Stimulated activated CD4-positive, alpha-beta T cell treated with anti-CD3 and anti-CD28 coated beads, Interleukin-2, amount 100 ng/mL, for 24 hours (primary cell): ENCODE data around the gene RAD51D.

Experiments
- DNase-seq, 2 donors: peaks; one replicate each; pipeline ENCODE4 v3.0.0-alpha.2; 2020

Gene RAD51D

DNA sequence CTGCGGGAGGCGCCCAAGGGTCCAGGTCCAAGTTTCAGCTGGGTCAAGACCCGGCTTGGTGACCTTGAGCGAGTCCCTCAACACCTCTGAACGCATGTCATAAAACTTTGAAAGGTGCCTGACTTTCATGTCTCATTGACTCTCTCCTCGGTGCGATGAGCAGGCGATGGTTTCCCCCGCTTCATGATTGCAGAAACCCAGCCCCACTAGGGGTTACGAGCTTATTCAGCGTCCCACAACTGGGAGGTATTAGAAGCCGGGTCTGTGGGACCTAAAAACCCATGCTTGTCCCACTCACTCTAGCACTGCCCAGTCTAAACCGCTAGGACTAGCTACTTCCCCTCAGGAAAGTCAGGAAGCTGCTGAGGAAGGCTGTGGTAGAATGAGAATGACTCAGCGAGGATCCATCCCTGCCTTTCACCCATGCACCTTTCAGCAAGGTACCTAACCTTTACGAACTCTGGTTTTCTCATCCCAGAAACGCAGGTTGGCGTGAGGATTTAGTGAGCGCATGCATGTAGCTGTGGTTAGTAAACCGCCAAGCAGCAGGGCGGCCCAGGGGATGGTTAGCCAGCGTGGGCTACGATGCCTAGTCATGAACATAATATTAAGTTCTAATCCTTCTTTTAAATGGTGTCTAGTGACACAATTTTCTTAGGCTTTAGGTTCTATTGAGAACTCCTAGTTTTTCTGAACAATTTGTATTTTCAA, 29.9 kb downstream of the RAD51D start:
- peak; percentile 56 to 58 for DNase-seq

DNA sequence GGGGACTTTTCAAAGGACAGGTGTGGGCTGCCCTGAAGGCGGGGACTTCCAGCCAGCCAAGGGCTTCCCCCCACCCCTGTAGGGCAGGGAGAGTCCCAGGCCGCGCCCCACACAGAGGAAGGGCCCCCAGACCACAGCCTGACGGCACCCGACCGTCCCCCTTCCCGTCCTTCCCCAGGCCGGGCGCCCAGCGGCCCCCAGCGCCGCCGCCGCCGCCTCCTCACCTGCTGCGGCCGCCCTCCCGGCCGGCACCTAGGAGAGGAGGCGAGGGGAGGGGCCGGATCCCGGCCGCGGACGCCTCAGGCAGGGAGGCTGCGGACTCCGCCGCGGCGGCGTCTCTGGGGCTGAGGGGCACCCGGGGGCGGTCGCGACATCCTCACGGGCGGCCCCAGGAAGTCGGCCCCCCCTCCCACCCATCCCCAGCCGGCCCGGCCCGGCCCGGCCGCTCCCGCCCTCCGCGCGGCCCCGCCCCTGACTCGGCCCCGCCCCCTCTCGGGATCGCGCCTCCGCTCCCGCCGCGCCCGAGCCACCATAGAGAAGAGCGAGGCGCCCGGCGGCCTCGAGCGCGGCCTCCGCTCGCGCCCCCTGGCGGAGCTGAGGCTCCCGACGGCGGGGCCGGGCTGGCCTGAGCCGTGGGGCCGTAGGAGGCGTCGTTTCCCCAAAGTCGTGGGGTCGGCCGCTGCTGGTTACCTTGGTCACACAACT, 30.6 kb downstream of the RAD51D start:
- peak; percentile 89 to 92 for DNase-seq

DNA sequence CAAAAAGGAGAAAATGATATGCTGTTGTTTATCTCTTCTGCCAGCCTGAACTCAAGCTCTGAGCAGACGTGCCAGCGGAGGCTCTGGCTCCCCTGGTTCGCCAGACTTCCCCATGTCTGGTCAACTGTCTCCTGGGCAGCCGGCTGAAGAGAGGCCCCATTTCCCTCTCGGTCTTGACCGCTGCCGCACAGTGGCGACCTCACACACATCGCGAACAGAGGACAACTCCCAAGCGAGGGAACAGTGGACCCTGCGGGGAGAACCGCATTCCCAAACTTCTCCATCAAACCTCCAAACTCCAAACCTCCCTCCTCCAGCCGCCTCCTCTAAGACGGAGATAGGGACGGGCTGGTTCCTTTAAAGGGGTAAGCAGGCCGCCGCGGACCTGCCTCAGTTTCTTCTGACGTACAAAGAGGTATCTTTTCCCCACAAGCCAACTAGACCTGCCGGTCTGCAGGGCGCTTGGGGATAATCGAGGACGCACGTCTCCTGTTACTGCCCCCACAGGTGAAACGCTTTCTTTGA, 31.2 kb downstream of the RAD51D start:
- no peak for DNase-seq

DNA sequence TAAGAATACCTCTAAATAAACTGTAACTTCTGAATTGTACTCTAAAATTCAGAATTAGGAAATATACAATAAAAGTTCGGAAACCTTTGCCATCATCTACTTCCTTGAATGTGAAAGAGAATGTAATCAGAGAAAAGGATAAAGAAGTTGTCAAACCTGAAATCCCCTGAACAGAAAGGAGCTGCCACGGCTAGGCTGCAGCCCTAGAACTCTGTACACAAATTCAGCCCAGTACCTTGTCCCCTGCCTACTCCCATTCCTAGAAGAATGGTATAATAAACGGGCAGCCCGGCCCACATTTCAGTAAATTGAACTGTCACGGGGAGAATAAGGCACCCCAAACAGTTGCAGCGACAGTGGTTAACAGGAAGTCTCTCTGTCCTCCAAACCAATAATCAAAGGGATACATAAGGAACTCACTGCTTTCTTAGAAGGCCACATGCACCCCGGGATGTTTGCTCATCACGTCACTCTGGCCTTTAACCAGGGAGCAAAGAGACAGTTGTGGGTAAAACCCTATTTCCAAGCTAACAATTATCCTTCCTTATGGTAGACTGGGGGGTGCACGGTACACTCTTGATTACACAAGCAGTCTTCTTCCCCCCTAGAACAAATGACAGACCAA, 31.8 kb downstream of the RAD51D start:
- DNase-seq = peak; percentile 24 to 25

DNA sequence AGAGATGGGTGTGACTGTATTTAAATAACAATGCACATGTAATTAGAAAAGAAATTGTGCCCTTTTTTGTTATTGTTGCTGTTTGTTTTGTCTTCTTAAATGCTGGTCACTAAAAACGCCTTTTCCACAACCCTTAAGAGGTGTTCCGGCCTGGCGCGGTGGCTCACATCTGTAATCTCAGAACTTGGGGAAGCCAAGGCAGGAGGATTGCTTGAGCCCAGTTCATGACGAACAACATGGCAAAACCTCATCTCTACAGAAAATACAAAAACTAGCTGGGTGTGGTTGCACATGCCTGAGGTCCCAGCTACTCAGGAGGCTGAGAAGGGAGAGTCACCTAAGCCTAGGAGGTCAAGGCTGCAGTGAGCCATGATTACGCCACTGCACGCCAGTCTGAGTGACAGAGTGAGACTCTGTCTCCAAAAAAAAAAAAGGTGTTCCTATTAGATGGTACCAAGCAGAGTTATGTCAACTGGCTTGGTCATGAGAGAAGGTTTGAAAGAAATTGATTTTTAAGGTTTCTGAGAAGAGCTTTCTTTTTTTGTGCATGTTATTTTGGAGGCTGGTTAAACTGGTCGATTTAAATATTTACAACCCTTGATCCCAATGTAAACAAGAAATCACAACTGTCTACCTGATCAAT, 32.6 kb downstream of the RAD51D start:
- DNase-seq = no peak

DNA sequence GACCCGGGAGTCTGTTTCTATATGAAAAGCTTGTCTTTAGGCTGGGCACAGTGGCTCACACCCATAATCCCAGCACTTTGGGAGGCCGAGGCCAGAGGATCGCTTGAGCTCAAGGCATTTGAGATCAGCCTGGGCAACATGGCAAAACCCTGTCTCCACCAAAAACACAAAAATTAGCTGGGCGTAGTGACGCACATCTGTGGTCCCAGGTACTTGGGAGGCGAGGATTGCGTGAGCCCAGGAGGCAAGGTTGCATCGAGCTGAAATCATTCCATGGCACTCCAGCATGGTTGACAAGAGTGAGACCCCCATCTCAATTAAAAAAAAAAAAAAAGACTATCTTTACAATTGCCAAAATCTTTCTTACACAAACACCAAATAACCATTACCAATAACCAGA, 33.5 kb downstream of the RAD51D start:
- DNase-seq = no peak

DNA sequence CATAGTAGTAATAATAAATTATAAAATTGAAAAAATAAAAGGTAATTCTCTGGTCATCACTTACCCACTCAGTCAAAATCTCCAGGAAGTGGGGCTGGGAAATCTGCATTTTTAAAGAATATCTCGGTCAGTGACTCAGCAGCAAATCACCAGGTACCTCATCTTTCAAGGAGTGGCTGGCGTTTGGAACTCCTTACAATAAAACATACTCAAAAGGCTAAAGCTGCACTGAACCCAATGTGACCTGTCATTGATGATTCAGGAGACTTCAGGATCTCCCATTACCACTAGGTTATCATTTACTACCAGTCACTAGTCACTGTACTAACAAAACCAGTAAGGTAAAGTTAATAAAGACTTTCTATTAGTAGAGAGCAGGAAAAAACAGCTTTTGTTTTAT, 34.7 kb downstream of the RAD51D start:
- DNase-seq = no peak

DNA sequence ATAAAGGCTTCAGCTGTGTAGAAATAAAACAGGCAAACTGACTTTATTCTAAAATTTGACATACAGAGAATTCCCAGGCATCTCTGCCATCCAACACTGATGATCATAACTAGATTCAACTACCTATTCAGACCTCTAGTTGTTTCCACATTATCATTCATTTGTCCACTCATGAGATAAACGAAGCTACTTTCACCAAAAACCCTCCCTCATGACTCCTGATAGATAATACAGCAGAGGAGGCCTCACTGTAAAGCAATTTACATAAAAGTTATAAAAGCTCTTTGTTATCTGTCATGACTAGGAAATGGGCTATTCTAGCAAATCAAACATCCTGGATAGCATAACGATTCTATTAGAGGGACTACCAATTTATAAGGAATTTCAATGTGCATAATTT, 36.6 kb downstream of the RAD51D start:
- no peak for DNase-seq

DNA sequence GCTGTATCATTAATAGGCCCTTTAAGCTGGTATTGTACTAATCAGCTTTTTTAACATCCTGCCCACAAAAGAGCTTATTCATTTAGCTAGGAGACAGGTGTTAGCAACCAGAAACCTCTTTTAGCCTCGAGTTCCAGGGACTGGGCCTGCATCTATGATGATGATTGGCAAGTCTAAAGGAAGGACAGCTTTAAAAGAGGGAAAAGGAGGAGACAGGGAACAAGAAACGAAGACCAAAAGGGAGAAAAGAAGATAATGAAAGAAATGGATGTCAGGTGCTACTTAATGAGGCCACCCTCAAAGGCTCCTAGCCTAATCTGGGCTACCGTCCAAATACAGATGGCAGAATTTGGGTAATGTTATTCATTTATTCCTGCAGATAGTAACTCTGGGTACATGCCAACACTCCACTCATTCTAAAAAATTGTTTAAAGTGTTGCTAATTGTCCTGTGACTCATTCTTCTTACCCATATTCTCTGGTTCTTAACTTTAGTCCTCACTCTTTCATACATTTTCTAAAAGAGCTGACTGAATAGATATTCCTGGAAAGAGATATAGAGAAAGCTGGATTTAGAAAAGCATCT, 37.5 kb downstream of the RAD51D start:
- no peak for DNase-seq

DNA sequence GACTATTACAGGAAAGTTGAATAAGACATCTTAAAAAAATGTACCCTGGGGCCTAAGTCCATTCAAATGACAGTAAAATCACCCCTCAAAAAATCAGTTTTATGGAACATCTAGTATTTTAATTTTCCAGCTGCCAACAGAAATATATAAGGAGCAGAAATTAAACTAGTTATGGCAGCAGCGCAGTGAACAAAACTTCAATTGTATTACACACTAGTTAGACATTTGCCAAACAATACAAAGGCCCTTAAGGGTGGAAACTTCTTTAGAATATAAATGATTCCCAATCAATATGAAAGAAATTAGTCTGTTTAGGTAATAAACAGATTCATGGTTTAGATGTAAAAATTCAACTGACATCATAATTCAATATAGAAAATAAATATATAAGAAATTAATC, 38.0 kb downstream of the RAD51D start:
- DNase-seq = no peak

DNA sequence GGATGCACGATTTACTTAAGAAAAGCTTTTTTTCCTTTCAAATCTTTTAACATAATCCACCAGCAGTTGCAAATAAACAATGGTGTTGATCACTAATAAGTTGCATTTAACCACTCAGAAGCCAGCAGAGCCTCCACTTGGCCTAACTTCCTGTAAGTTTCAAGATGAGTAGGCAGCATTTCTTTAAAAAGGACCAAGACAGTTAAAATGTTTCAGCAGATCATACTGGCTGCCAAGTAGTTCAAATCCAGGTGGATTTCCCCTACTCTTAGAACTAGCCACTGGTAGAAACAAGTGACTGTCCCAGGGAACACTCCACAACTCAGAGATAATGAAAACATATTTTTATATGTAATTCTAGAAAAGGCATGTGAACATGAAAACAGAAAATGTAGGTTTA, 39.1 kb downstream of the RAD51D start:
- no peak for DNase-seq

DNA sequence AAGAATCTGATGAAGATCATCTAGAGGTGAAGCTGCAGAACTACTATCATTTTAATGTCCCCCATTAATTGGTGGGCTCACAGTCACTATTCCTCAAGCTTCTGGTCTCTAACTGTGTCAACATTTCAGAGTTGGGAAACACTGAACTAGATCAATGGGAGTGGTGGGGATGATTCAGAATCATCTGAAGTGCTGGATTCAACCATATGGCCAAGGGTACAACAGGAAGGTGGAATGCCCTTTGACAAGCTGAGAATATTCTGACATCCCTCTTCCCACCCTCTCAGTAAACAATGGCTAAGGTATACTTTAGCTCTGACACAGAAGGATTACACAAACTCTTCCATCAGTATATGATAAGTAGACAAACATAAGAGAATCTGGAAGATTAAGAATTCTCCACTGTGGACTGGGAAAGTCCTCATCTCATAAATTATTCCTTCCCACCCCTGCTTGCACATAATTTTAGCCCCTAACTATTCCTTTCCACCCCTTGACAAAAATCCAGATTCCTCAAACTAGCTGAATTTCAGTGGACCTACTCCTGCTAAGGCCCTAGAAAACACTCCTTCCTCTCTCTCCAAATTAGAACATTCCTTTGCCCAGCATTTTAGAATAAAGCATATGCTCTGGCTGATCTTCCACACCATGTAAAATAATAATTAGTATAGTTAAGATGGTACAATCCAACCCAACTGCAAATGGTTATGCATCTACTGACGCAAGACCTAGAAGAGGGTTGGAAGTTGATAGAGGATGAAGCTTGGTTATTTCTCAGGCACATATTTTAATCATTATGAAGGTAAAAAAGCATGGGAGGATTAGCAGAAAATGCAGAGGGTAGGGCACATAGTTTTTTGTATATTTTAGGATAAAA, 39.9 kb downstream of the RAD51D start:
- DNase-seq = no peak

DNA sequence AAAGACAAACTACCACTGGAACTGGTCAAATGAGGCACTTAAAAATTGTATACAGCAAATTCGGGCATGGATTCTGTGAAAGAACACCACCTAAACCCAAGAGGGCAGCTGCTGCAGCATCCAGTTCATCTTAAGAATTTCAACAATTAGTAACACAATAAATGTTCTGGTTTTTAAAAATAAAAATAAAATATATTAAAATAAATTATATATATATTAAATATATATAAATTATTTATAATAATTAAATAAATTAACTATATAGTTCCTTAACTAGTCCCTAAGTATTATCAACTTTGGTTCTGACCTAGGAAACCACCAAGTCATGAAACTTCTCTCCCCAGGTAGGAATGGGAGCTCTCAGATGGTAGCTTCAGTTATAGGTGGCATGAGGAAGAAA, 42.8 kb downstream of the RAD51D start:
- DNase-seq = no peak

DNA sequence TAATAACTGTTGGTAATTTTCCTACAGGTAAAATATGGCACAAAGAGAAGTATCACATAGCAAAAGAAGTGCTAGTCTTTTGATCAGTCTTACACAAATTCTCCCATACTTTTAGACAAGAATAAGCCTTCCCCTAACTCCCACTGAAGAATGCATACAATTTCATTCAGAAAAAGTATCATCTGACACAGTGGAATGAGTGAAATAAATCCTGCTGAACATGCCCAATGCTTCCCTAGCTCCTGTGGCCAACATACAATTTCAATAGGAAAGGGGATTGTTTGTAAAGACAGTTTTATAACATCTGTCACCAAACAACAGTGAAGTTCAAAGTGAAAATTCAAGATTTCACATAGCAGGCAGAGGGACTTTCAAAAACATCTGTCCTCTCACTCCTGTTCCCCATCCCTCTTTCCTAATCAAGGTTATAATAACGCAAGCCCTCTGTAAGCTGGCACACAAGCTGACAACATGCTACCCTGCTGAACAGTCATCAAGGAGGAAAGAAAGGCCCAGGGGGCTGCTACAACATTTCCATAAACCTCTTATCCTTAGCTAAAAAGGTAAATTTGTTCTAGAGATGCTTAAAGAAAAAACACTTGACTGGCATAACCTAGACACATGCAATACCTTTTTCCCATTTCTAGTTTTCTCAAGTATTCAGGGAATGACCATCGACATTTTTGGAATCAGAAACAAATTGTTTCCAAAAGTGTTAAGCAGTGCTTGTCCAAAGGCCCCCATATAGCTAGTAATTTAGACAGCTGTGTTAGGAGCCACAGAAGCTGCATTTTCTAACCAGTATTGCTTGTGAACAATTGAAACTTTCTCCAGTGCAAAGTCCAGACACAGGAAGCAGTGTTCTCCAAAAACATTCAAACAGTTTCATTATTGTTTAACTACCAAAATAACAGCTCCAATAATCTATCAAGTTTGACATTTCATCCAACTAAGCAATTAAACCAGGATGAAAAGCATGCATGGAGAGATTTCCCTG, 44.7 kb downstream of the RAD51D start:
- DNase-seq = no peak

DNA sequence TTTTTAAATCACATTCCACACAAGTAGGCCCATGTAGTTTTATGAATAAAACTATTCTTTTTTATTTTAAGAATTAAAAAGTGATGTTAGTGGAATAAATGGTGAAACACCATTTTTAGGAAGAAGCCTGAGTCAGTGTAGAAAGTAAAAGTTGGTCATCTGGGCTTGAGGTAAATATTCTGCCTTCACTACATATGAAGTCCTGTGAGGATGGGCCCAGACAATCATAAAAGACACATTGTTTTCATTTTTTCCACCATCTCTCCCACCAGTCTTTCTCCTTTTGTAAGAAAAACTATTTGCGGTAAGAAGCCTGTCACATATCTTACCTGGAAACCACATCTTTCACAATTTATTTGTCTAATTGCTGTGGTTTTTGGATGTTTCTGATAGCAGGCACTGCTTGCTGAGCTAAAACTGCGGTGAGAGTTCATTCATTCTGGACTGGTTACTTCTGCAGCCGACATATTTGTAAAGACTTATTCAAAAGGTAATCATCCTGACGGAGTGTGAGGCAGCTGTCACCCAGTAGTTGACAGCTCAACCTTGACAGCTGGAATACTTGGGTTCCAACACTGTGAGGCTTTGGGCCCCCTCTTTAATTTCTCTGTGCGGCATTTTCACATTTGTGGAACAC, 45.6 kb downstream of the RAD51D start:
- DNase-seq = no peak

DNA sequence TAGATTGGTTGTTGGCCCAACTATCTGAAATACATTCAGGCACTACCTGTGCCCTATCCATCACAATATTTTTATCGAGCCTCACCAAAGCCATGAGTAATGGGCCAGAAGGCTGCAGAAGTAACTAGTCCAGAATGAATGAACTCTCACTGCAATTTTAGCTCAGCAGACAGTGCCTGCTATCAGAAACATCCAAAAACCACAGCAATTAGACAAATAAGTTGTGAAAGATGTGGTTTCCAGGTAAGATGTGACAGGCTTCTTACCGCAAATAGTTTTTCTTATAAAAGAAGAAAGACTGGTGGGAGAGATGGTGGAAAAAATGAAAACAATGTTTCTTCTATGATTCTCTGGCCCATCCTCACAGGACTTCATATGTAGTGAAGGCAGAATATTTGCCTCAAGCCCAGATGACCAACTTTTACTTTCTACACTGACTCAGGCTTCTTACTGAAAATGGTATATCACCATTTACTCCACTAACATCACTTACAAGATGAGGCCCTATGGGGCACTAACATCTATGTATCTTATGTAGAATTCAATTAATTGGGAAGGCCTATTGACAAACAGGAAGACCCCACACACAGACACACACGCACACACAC, 46.4 kb downstream of the RAD51D start:
- no peak for DNase-seq

DNA sequence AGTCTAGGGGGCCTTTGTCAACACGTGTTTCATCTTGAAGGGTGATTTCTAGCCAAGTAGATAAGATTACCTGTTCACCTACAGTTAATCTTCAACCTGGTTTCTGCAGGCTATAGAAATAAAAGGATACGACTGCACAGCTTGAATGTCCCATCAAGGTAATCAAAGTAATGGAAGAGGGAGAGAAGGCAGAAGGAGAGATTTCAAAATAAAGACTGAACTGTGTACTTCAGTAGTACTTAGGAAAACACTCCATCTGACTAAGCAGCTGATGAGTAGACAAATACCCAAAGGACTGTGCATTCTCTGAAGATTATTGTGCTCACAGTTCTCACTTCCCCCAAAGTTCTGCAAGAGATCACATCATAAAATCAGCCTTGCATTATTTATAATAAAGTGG, 50.3 kb downstream of the RAD51D start:
- DNase-seq = no peak

DNA sequence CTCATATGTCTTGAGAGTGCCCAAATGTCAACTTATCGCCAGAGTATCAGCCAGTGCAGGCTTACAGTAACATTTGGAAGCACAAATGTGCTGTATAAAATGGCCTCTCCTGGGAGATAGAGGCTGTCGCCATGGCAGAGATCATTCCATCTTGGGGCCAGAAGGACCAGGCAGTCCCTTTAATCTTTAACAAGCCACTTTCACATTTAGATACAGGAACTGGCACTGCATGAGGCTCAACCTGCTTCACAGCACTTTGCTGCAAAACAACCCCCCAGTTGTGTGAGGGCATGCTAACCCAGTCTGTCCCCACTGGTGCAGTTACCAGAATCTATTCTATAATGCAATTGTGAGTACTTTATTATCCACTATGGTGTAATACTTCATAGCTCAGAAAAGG, 51.4 kb downstream of the RAD51D start:
- DNase-seq = no peak

DNA sequence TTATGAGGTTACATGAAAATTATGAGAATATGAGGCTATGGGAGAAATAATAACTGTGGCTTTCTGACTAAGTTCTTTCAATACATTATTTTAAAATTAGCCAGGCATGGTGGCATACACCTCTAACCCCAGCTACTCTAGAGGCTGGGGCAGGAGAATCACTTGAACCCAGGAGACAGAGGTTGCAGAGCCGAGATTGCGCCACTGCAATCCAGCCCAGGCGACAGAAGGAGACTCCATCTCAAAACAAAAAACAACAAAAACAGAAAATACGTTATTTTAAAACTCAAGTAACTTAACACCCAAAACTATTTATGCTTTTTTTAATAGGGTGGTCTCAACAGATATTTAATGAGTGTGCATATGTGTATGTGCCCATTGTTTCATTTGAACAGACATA, 53.8 kb downstream of the RAD51D start:
- no peak for DNase-seq
